Glutamatergic neuron (in vitro differentiated cells): ENCODE results near the gene SCO2. TPM values are rescaled to one million over a fixed set of nuclear protein-coding genes. Genes with fewer than 3 reads are reported as not detected.
"Not testable (repeated sequence)": the region's sequence is repeated elsewhere in the genome, so short reads cannot be mapped to it uniquely, and the experiment has no call there.

ENCODE experiments used
- DNase-seq: peaks from one replicate; pipeline ENCODE4 v3.0.0; 2022
- H3K27ac Mint-ChIP-seq: one replicate; pipeline ENCODE4 v1.8.0; 2020; ENCODE audit warnings: mild to moderate bottlenecking, mixed read lengths, inconsistent platforms; ENCODE audit not compliant: unreplicated experiment
- H3K27me3 Mint-ChIP-seq: one replicate; pipeline ENCODE4 v1.8.0; 2020; ENCODE audit warnings: mild to moderate bottlenecking, moderate library complexity, mixed read lengths, inconsistent platforms; ENCODE audit not compliant: unreplicated experiment
- H3K36me3 Mint-ChIP-seq: one replicate; pipeline ENCODE4 v1.8.0; 2020; ENCODE audit warnings: mild to moderate bottlenecking, mixed read lengths, inconsistent platforms; ENCODE audit not compliant: unreplicated experiment
- H3K4me1 Mint-ChIP-seq: one replicate; pipeline ENCODE4 v1.8.0; 2020; ENCODE audit warnings: mild to moderate bottlenecking, low read depth, mixed read lengths, inconsistent platforms; ENCODE audit not compliant: unreplicated experiment
- H3K4me3 Mint-ChIP-seq: one replicate; pipeline ENCODE4 v1.8.0; 2020; ENCODE audit warnings: mild to moderate bottlenecking, mixed read lengths, inconsistent platforms; ENCODE audit not compliant: unreplicated experiment
- H3K9me3 Mint-ChIP-seq: one replicate; pipeline ENCODE4 v1.8.0; 2020; ENCODE audit warnings: mild to moderate bottlenecking, moderate library complexity, mixed read lengths, inconsistent platforms; ENCODE audit not compliant: unreplicated experiment
- CTCF ChIP-seq: fragments of 200-600 bp; sonication (generic); IDR thresholded peaks from one replicate; pipeline ENCODE4 v1.5.0; 2021; ENCODE audit not compliant: partially characterized antibody, unreplicated experiment
- total RNA-seq: library from RNA; stranded (reverse); fragmentation: NEBNext Ultra II Directional; extraction: Animal tissue kit (Norgen Biotek cat#: 25700); gene quantifications from one replicate; pipeline ENCODE4 v1.2.1, GENCODE V29; 2021; ENCODE audit not compliant: unreplicated experiment

SCO2 gene
- total RNA-seq, 1 donor from 2014 or later, result 4.8 TPM

- H3K9me3 Mint-ChIP-seq, result peaks cover 10% of the 10 kb centered on the region
- H3K4me3 Mint-ChIP-seq, result no peak overlapping the region
- no peak overlapping the region for H3K27ac Mint-ChIP-seq
- H3K36me3 Mint-ChIP-seq, result peaks cover 5% of the 10 kb centered on the region
- H3K4me1 Mint-ChIP-seq, result peaks cover 11% of the 10 kb centered on the region
- H3K27me3 Mint-ChIP-seq, result peaks cover 18% of the 10 kb centered on the region
- no peak for TF ChIP-seq CTCF
- DNase-seq, result no peak
These were observed 2.5 kb downstream of the SCO2 start for GRCh38 chr22:50522806-50523438.

GRCh38 chr22:50522208-50522805 lies 3.1 kb downstream of the SCO2 start:
- Mint-ChIP-seq H3K9me3 (peaks cover 5% of the 10 kb centered on the region), H3K27me3 (peaks cover 12% of the 10 kb centered on the region), H3K4me1 (peaks cover 8% of the 10 kb centered on the region), H3K27ac (no peak overlapping the region), H3K4me3 (no peak overlapping the region), H3K36me3 (peaks cover 5% of the 10 kb centered on the region)
- no peak for TF ChIP-seq CTCF
- DNase-seq, result no peak

GRCh38 chr22:50521710-50522109 lies 3.7 kb downstream of the SCO2 start:
- peaks cover 5% of the 10 kb centered on the region for H3K36me3 Mint-ChIP-seq
- no peak for DNase-seq
- no peak for TF ChIP-seq CTCF
- peaks cover 4% of the 10 kb centered on the region for H3K4me1 Mint-ChIP-seq
- H3K27ac Mint-ChIP-seq, result no peak overlapping the region
- H3K4me3 Mint-ChIP-seq, result no peak overlapping the region
- peaks cover 5% of the 10 kb centered on the region for H3K9me3 Mint-ChIP-seq
- H3K27me3 Mint-ChIP-seq, result peaks cover 8% of the 10 kb centered on the region

GRCh38 chr22:50520826-50521453 lies 4.5 kb downstream of the SCO2 start:
- H3K4me3 Mint-ChIP-seq, result no peak overlapping the region
- no peak for TF ChIP-seq CTCF
- DNase-seq, result no peak
- H3K36me3 Mint-ChIP-seq, result peaks cover 5% of the 10 kb centered on the region
- peaks cover 8% of the 10 kb centered on the region for H3K27me3 Mint-ChIP-seq
- no peak overlapping the region for H3K27ac Mint-ChIP-seq
- H3K4me1 Mint-ChIP-seq, result peaks cover 4% of the 10 kb centered on the region
- peaks cover 5% of the 10 kb centered on the region for H3K9me3 Mint-ChIP-seq

GRCh38 chr22:50520184-50520583 lies 5.2 kb downstream of the SCO2 start:
- H3K4me1 Mint-ChIP-seq, H3K36me3 Mint-ChIP-seq, H3K9me3 Mint-ChIP-seq, H3K4me3 Mint-ChIP-seq, DNase-seq, H3K27ac Mint-ChIP-seq: not testable (repeated sequence)
- peaks cover 10% of the 10 kb centered on the region for H3K27me3 Mint-ChIP-seq
